ENCODE data around the gene NFKBIE. TPM values are rescaled to one million over a fixed set of nuclear protein-coding genes. Genes with fewer than 3 reads are reported as not detected.

The NFKBIE gene
- total RNA-seq, 1 experiment from 2014 or later, result 9.7 TPM

- Mint-ChIP-seq H3K4me1 (peaks cover 26 to 27% of the 10 kb centered on the region in 2 experiments), H3K36me3 (ENCODE audit: insufficient read depth in 1 of 3, low read depth in 3 of 3) (no peaks in the 10 kb centered on the region), H3K4me3 (no peak overlapping the region), H3K27ac (no peak overlapping the region), H3K27me3 (ENCODE audit: low read depth) (peaks cover 4% of the 10 kb centered on the region), H3K9me3 (no peaks in the 10 kb centered on the region)
- Histone ChIP-seq H3K18ac (ENCODE audit: insufficient read length, low read depth, low read length) (no peak overlapping the region), H3K79me2 (ENCODE audit: insufficient read depth, low read length) (no peaks in the 10 kb centered on the region), H3K9ac (ENCODE audit: extremely low read depth, insufficient read length, low read length) (no peak overlapping the region), H2BK5ac (ENCODE audit: insufficient read length, low read length) (no peak overlapping the region), H2BK120ac (ENCODE audit: low read depth, low read length, poor library complexity, severe bottlenecking) (no peak overlapping the region), H3K56ac (ENCODE audit: insufficient read length, low read depth, low read length) (no peak overlapping the region), H4K8ac (replicated peaks; ENCODE audit: insufficient read length, low read depth, low read length) (no peak overlapping the region), H2BK12ac (ENCODE audit: insufficient read length, low read depth, low read length) (no peak overlapping the region), H3K27me3 (ENCODE audit: insufficient read depth, low read length) (no peaks in the 10 kb centered on the region), H3K27ac (ENCODE audit: insufficient read length, low read depth, low read length) (no peak overlapping the region), H3K14ac (ENCODE audit: insufficient read depth, low read length) (no peak overlapping the region), H2BK20ac (ENCODE audit: low read depth, low read length, poor library complexity, severe bottlenecking) (no peak overlapping the region), H3K4ac (ENCODE audit: low read depth, low read length) (no peak overlapping the region), H3K23me2 (ENCODE audit: insufficient read length, low read depth, low read length, poor library complexity, severe bottlenecking) (peaks cover 8% of the 10 kb centered on the region), H2AK5ac (ENCODE audit: insufficient read length, low read length) (no peak overlapping the region), H4K20me1 (ENCODE audit: control insufficient read depth, insufficient read depth, insufficient read length) (no peaks in the 10 kb centered on the region), H2BK15ac (ENCODE audit: low read depth, low read length) (no peak overlapping the region), H4K91ac (ENCODE audit: insufficient read length, low read depth, low read length) (no peak overlapping the region), H4K5ac (ENCODE audit: insufficient read length, low read depth, low read length) (no peak overlapping the region), H3T11ph (ENCODE audit: low read length) (no peak overlapping the region), H3K79me1 (ENCODE audit: insufficient read depth, low read depth, low read length, poor library complexity, severe bottlenecking) (no peaks in the 10 kb centered on the region), H3K9me3 (ENCODE audit: control insufficient read depth, low read depth, low read length) (no peaks in the 10 kb centered on the region), H3K4me1 (ENCODE audit: insufficient read depth, low read length) (peaks cover 12% of the 10 kb centered on the region; the same call in 1 of the 2 replicates), H2AFZ (ENCODE audit: low read length) (no peak overlapping the region), H3K4me2 (ENCODE audit: insufficient read depth, insufficient read length, low read length) (no peak overlapping the region), H3K23ac (ENCODE audit: insufficient read length, low read depth, low read length) (no peak overlapping the region)
- DNase-seq, result no peak
- no peak for TF ChIP-seq CTCF (conservative IDR thresholded peaks at IDR 0.05)
- no CpG with 5 or more reads among the region's 6 CpGs for WGBS (ENCODE audit: extremely low coverage, insufficient read length, low lambda C conversion rate)
These were observed 51.0 kb downstream of the NFKBIE start for GRCh38 chr6:44214307-44214706.

Measured in H9 (cell line).